AG04449 (cell line): Measurements from ENCODE around the gene KMT2C.
A peak's percentile ranks its signal among the peaks of the same experiment; 100 is the strongest.
"Not testable (repeated sequence)": the region's sequence is repeated elsewhere in the genome, so short reads cannot be mapped to it uniquely, and the experiment has no call there.

ENCODE experiments used
- CTCF ChIA-PET: fragments of 350-600 bp; formaldehyde crosslinking; extraction: SDS; loops from one replicate; lab custom pipeline; 2021; ENCODE audit warnings: antibody characterized with exemption; lab: Yijun Ruan, JAX
- POLR2A ChIA-PET: fragments of 400-600, 350-600 bp; formaldehyde crosslinking; extraction: SDS; loops from one replicate; lab custom pipeline; 2020; ENCODE audit warnings: antibody characterized with exemption, inconsistent platforms; lab: Yijun Ruan, JAX
- DNase-seq: peaks from one replicate; pipeline ENCODE4 v3.0.0-alpha.2; 2010; ENCODE audit warnings: low read depth, low spot score
- H3K4me3 ChIP-seq: 2 replicates; pipeline ENCODE4 v1.5.1; 2011; ENCODE audit warnings: low read depth, mild to moderate bottlenecking, control low read depth, low read length
- TF ChIP-seq, protein P1 (sequence below): IDR thresholded peaks from one replicate; pipeline ENCODE4 v1.5.1; 2011; ENCODE audit warnings: mild to moderate bottlenecking, moderate library complexity, low read length, control low read depth, inconsistent platforms; ENCODE audit not compliant: insufficient read depth; ENCODE audit errors: missing control alignments

KMT2C gene

DNA sequence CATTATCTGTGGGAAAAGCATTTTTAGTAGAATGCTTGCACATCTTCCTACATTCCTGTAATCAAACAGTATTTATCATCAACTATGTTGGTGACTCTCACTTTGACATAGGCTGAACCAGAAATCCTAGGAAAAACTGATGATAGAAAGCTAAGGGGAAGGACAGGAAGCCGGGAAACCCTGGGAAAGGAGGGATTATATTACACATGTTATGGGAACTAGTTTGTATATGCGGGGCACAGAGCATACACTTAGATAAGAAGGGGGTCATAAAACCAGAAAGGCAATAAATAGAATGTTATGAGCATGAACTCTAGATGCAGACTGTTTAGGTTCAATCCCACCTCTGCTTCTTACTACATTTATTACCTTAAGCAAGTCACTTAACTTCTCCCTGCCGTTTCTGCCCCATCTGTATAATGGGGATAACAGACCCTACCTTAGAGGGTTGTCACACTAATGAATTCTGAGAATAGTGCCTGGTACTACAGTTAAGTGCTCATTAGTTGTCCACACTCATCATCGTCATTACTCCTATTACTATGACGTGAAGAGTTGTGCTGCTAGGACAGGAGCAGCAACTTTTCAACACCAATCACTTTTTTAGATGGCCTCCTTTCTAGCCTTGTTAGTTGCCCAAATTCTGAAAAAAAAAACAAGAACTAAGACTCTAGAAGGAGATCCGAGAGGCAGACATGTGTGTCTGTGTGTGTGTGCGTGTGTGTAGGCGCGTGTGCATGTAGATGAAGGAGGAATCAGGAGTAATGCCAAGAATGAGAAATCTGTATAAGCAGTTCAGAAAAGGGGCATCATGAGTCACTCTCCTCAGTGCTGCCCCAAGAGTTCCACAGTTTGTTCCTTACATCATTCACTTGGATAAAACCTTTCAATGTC lies 52.2 kb downstream of the KMT2C start:
- CTCF ChIA-PET: interaction anchor here (1.1 kb wide), 1 partner anchor 11 kb away, joined by 5 read pairs; no protein-coding TSS in a partner anchor
- TF ChIP-seq, protein P1, sequence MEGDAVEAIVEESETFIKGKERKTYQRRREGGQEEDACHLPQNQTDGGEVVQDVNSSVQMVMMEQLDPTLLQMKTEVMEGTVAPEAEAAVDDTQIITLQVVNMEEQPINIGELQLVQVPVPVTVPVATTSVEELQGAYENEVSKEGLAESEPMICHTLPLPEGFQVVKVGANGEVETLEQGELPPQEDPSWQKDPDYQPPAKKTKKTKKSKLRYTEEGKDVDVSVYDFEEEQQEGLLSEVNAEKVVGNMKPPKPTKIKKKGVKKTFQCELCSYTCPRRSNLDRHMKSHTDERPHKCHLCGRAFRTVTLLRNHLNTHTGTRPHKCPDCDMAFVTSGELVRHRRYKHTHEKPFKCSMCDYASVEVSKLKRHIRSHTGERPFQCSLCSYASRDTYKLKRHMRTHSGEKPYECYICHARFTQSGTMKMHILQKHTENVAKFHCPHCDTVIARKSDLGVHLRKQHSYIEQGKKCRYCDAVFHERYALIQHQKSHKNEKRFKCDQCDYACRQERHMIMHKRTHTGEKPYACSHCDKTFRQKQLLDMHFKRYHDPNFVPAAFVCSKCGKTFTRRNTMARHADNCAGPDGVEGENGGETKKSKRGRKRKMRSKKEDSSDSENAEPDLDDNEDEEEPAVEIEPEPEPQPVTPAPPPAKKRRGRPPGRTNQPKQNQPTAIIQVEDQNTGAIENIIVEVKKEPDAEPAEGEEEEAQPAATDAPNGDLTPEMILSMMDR: no peak
- DNase-seq: peak; percentile 63
- no peak overlapping the region for H3K4me3 ChIP-seq
- POLR2A ChIA-PET: no interaction called here

DNA sequence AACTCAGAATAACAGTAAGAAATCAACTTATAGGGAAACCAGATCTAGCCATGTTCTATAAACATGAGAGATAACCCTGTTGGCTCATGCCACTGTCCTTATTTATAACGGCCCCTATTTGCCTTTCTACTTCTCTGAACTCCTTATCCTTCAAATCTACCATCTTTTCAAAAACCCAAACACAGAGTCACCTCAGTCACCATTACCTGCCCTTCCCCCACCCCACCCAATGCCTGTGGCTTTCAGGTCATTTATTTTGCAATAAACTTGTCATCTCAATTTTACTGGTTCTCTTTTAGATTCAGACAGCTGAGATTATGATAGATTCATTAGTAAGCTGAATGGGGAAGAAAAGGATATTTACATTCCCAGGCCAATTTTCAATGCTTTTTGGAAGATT lies 53.6 kb downstream of the KMT2C start:
- CTCF ChIA-PET: interaction anchor here (1.1 kb wide), 1 partner anchor 12 kb away, joined by 5 read pairs; no protein-coding TSS in a partner anchor
- POLR2A ChIA-PET: no interaction called here
- TF ChIP-seq, protein P1: no peak
- DNase-seq: no peak
- H3K4me3 ChIP-seq: no peak overlapping the region

DNA sequence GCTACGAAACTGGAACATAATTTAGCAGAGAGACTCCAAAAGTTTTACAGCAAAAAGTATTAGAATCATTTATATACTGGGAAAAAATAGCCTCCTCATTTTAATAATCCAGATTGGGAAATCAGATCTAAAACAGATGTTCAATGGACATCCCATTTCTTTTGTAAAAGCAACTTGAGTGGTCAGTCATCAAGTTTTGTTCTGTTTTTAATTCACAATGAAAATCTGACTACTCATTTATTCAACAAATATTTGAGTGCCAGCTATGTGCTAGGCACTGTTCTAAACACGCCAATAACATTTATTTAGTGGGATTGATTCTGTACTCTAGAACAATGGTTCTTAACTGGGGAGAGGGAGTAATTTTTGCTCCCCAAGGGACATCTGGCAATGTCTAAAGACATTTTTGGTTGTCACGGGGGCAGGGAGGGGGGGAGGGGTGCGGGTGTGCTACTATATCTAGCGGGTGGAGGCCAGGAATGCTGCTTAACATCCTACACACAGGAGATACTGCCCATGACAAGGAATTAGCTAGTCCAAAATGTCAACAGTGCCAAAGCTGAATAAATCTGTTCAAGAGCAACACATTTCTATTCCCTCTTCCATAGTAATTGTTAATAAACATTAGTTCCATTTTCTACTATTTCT lies 54.7 kb downstream of the KMT2C start:
- H3K4me3 ChIP-seq, CTCF ChIA-PET, DNase-seq, POLR2A ChIA-PET: not testable (repeated sequence)

DNA sequence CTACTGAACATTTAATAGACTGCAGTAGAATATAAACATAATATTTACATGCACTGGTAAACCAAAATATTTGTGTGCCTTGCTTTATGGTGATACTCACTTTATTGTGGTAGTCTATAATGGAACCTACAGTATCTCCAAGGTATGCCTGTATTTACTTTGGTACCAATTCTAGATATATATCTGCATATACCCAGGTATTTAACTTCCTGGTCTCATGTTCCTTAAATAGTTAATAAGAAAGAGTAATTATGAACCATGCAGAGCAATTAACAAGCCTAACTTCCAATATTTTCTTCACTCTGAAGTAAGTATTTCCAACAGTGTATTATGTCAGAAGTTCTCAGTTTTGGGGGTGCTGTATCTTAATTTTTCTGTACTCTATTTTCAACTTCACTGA lies 57.3 kb downstream of the KMT2C start:
- H3K4me3 ChIP-seq, POLR2A ChIA-PET, DNase-seq, CTCF ChIA-PET: not testable (repeated sequence)

DNA sequence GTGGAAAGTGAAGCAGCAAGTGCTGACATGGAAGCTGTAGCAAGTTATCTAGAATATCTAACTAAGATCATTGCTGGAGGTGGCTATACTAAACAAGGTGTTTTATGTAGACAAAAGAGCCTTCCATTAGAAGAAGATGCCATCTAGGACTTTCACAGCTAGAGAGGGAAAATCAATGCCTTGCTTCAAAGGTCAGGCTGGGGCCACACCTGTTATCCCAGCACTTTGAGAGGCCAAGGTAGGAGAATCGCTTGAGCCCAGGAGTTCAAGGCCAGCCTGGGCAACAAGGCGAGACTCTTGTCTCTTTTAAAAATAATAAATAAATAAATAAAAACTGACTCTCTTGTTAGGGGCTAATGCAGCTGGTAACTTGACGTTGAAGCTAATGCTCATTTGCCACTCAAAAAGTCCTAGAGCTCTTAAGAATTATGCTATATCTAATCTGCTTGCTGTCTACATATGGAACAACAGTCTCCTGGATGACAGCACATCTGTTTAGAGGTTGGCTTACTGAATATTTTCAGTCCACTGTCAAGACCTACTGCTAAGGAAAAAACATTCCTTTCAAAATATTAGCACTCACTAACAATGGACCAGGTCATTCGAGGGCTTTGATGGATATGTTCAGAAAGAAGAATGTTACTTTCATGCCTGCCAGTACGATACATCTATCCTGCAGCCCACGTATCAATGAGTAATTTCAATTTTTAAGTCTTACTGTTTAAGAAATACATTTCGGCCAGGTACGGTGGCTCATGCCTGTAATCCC lies 58.9 kb downstream of the KMT2C start:
- CTCF ChIA-PET, POLR2A ChIA-PET, H3K4me3 ChIP-seq, DNase-seq: not testable (repeated sequence)

DNA sequence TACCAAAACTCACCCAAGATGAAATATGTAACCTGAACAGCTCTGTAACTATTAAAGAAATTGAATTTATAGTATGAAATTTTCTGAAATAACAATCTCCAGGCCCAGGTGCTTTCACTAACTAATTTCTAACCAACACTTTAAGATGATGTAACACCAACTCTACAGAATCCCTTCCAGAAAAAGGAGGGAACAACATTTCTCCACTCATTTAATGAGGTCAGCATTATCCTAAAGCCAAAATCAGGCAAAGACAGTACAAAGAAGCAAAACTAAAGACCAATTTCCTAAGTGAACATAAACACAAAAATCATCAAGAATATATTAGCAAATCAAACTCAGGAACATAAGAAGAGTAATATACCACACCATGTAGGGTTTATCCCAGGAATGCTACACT lies 65.5 kb downstream of the KMT2C start:
- POLR2A ChIA-PET: no interaction called here
- TF ChIP-seq, protein P1: no peak
- no peak overlapping the region for H3K4me3 ChIP-seq
- no peak for DNase-seq
- CTCF ChIA-PET: no interaction called here

DNA sequence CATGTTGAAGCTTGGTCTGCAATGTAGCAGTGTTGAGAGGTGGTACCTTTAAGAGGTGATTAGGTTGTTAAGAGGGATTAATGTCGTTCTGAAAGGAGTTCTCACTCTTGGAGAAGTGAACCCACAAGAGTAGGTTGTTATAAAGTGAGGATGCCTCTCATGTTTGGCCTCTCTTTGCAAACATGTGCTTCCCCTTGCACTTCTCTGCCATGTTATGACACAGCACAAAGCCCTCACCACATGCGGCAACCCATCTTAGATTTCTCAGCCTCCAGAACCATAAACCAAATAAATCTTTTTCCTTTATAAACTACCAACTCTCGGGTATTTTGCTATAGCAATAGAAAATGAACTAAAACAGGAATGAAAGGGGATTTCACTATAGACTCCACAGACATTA lies 66.3 kb downstream of the KMT2C start:
- no peak for DNase-seq
- CTCF ChIA-PET: no interaction called here
- POLR2A ChIA-PET: no interaction called here
- H3K4me3 ChIP-seq: no peak overlapping the region
- TF ChIP-seq, protein P1: no peak
